ENCODE data around the gene CPN2. TPM values are rescaled to one million over a fixed set of nuclear protein-coding genes. Genes with fewer than 3 reads are reported as not detected.

The CPN2 gene
- total RNA-seq, 1 experiment from 2014 or later, result not detected

GRCh38 chr3:194315965-194316361, 35.2 kb downstream of the CPN2 start:
- Histone ChIP-seq H3K14ac (ENCODE audit: insufficient read depth, low read length) (no peak overlapping the region), H3K79me2 (ENCODE audit: insufficient read depth, low read length) (no peaks in the 10 kb centered on the region), H2BK5ac (ENCODE audit: insufficient read length, low read length) (no peak overlapping the region), H3K4me1 (ENCODE audit: insufficient read depth, low read length) (no peaks in the 10 kb centered on the region; the same call in 1 of the 2 replicates), H3K4me2 (ENCODE audit: insufficient read depth, insufficient read length, low read length) (peak overlapping the region; percentile 18), H3K9me3 (ENCODE audit: control insufficient read depth, low read depth, low read length) (peaks cover 21% of the 10 kb centered on the region), H2BK15ac (ENCODE audit: low read depth, low read length) (no peak overlapping the region), H2BK20ac (ENCODE audit: low read depth, low read length, poor library complexity, severe bottlenecking) (no peak overlapping the region), H3K27ac (ENCODE audit: insufficient read length, low read depth, low read length) (no peak overlapping the region), H2AK5ac (ENCODE audit: insufficient read length, low read length) (no peak overlapping the region), H4K5ac (ENCODE audit: insufficient read length, low read depth, low read length) (no peak overlapping the region), H3K4ac (ENCODE audit: low read depth, low read length) (no peak overlapping the region), H3K79me1 (ENCODE audit: insufficient read depth, low read depth, low read length, poor library complexity, severe bottlenecking) (no peaks in the 10 kb centered on the region), H4K8ac (replicated peaks; ENCODE audit: insufficient read length, low read depth, low read length) (no peak overlapping the region), H3T11ph (ENCODE audit: low read length) (no peak overlapping the region), H3K9ac (ENCODE audit: extremely low read depth, insufficient read length, low read length) (no peak overlapping the region), H4K91ac (ENCODE audit: insufficient read length, low read depth, low read length) (no peak overlapping the region), H3K56ac (ENCODE audit: insufficient read length, low read depth, low read length) (no peak overlapping the region), H2BK120ac (ENCODE audit: low read depth, low read length, poor library complexity, severe bottlenecking) (no peak overlapping the region), H3K23me2 (ENCODE audit: insufficient read length, low read depth, low read length, poor library complexity, severe bottlenecking) (no peaks in the 10 kb centered on the region), H3K23ac (ENCODE audit: insufficient read length, low read depth, low read length) (no peak overlapping the region), H4K20me1 (ENCODE audit: control insufficient read depth, insufficient read depth, insufficient read length) (no peaks in the 10 kb centered on the region), H2BK12ac (ENCODE audit: insufficient read length, low read depth, low read length) (no peak overlapping the region), H3K27me3 (ENCODE audit: insufficient read depth, low read length) (peaks cover 3% of the 10 kb centered on the region; the same call in 1 of the 2 replicates), H2AFZ (ENCODE audit: low read length) (no peak overlapping the region), H3K18ac (ENCODE audit: insufficient read length, low read depth, low read length) (no peak overlapping the region)
- no CpG with 5 or more reads among the region's 17 CpGs for WGBS (ENCODE audit: extremely low coverage, insufficient read length, low lambda C conversion rate)
- peaks cover 42 to 45% of the 10 kb centered on the region in 2 experiments for H3K4me1 Mint-ChIP-seq
- no peak for DNase-seq
- peaks cover 18 to 27% (median 20%) of the 10 kb centered on the region in 3 experiments for H3K36me3 Mint-ChIP-seq (ENCODE audit: insufficient read depth in 1 of 3, low read depth in 3 of 3)
- H3K9me3 Mint-ChIP-seq, result peaks cover 26 to 32% of the 10 kb centered on the region in 2 experiments
- H3K27me3 Mint-ChIP-seq (ENCODE audit: low read depth), result peaks cover 73% of the 10 kb centered on the region
- no peak overlapping the region for H3K27ac Mint-ChIP-seq
- H3K4me3 Mint-ChIP-seq, result peak overlapping the region; percentile 28 to 30; a peak in 3 of 5 replicates
- TF ChIP-seq CTCF (conservative IDR thresholded peaks at IDR 0.05), result peak; percentile 3; the same call in 1 of the 3 replicates

Measured in H9 (cell line).